OCI-LY7 (cell line): Measurements from ENCODE around the gene SEPTIN6. TPM values are rescaled to one million over a fixed set of nuclear protein-coding genes. Genes with fewer than 3 reads are reported as not detected.
A peak's percentile ranks its signal among the peaks of the same experiment; 100 is the strongest.

Experiments
- BruUV-seq: library from RNA; stranded (reverse); fragments of 400-500 nt; replicated peaks from 2 replicates; lab custom pipeline; 2021; lab: Mats Ljungman, UMichigan
- CTCF ChIA-PET: fragments of 300-600 bp; sonication (Branson Sonifier 250); formaldehyde crosslinking; loops from one replicate; lab custom pipeline; 2022; ENCODE audit warnings: antibody characterized with exemption; ENCODE audit not compliant: unreplicated experiment; lab: Charles Lee
- POLR2A ChIA-PET: fragments of 300-600 bp; sonication (Branson Sonifier 250); formaldehyde crosslinking; loops from one replicate; lab custom pipeline; 2022; ENCODE audit warnings: antibody characterized with exemption; lab: Charles Lee
- DNase-seq: peaks from one replicate; pipeline ENCODE4 v3.0.0-alpha.2; 2015; ENCODE audit warnings: low spot score
- H2AFZ ChIP-seq: fragments of 200-600 bp; sonication (generic), shearing (Covaris generic); 2 replicates; pipeline ENCODE4 v1.6.1; 2014; ENCODE audit warnings: mild to moderate bottlenecking, antibody characterized with exemption, low read length, moderate library complexity
- H3K27ac ChIP-seq: fragments of 200-600 bp; sonication (generic); 2 replicates; pipeline ENCODE4 v1.5.1; 2014; ENCODE audit warnings: mixed run types, low read depth, mild to moderate bottlenecking, moderate library complexity, low read length, inconsistent platforms; ENCODE audit not compliant: poor library complexity, severe bottlenecking
- H3K36me3 ChIP-seq: fragments of 200-600 bp; sonication (generic); 2 replicates; pipeline ENCODE4 v1.6.1; 2014; ENCODE audit warnings: mild to moderate bottlenecking, antibody characterized with exemption, low read length, moderate library complexity, mixed read lengths; ENCODE audit not compliant: insufficient read depth
- H3K4me1 ChIP-seq: fragments of 200-600 bp; sonication (generic); 2 replicates; pipeline ENCODE4 v1.5.1; 2014; ENCODE audit warnings: mild to moderate bottlenecking, low read length; ENCODE audit not compliant: insufficient read depth, poor library complexity, severe bottlenecking
- H3K4me2 ChIP-seq: fragments of 200-600 bp; sonication (generic); 2 replicates; pipeline ENCODE4 v1.6.1; 2014; ENCODE audit warnings: mild to moderate bottlenecking, low read length
- H3K4me3 ChIP-seq: fragments of 200-600 bp; sonication (generic); 2 replicates; pipeline ENCODE4 v1.5.1; 2014; ENCODE audit warnings: mild to moderate bottlenecking, low read depth, low read length; ENCODE audit not compliant: poor library complexity, severe bottlenecking
- H3K79me2 ChIP-seq: fragments of 200-600 bp; sonication (generic); 2 replicates; pipeline ENCODE4 v1.6.1; 2016; ENCODE audit warnings: low read depth, mild to moderate bottlenecking, low read length, moderate library complexity, mixed read lengths; ENCODE audit not compliant: insufficient read depth
- H3K9me2 ChIP-seq: fragments of 200-600 bp; sonication (generic); 2 replicates; pipeline ENCODE4 v1.6.1; 2016; ENCODE audit warnings: mild to moderate bottlenecking, low read length, mixed read lengths; ENCODE audit not compliant: insufficient read depth
- H3K9me3 ChIP-seq: fragments of 200-600 bp; sonication (generic); 2 replicates; pipeline ENCODE4 v1.6.1; 2014; ENCODE audit warnings: mild to moderate bottlenecking, mixed run types, low read length, mixed read lengths
- H4K20me1 ChIP-seq: fragments of 200-600 bp; sonication (generic); 2 replicates; pipeline ENCODE4 v1.6.1; 2014; ENCODE audit warnings: mild to moderate bottlenecking, antibody characterized with exemption, low read length, moderate library complexity, mixed read lengths; ENCODE audit not compliant: insufficient read depth
- CTCF ChIP-seq: fragments of 200-600 bp; sonication (generic); conservative IDR thresholded peaks from 2 replicates; pipeline ENCODE4 v1.5.1; 2014; ENCODE audit warnings: mild to moderate bottlenecking, antibody characterized with exemption, low read length, moderate library complexity, mixed read lengths
- EZH2phosphoT487 ChIP-seq: fragments of 200-600 bp; sonication (generic); IDR thresholded peaks from 2 replicates; pipeline ENCODE4 v1.6.1; 2018; ENCODE audit warnings: low read depth, borderline replicate concordance, mild to moderate bottlenecking, mixed run types, antibody characterized with exemption, low read length, moderate library complexity, mixed read lengths
- intact Hi-C: fragments of 100-400 bp; cut with micrococcal nuclease; formaldehyde crosslinking; loops from one replicate; pipeline ENCODE4 v1.10.0; 2022; ENCODE audit not compliant: unreplicated experiment
- total RNA-seq, 2 experiments: library from RNA; depleted of rRNA in 1 of 2; stranded (reverse); fragments of >200 nt in 1 of 2; shearing (Covaris generic) in 1 of 2; gene quantifications; 2 replicates each; pipeline ENCODE4 v1.2.3, GENCODE V29; 2014 to 2022

SEPTIN6 gene
- total RNA-seq, 2 experiments from 2014 or later = 145 to 216 TPM

DNA sequence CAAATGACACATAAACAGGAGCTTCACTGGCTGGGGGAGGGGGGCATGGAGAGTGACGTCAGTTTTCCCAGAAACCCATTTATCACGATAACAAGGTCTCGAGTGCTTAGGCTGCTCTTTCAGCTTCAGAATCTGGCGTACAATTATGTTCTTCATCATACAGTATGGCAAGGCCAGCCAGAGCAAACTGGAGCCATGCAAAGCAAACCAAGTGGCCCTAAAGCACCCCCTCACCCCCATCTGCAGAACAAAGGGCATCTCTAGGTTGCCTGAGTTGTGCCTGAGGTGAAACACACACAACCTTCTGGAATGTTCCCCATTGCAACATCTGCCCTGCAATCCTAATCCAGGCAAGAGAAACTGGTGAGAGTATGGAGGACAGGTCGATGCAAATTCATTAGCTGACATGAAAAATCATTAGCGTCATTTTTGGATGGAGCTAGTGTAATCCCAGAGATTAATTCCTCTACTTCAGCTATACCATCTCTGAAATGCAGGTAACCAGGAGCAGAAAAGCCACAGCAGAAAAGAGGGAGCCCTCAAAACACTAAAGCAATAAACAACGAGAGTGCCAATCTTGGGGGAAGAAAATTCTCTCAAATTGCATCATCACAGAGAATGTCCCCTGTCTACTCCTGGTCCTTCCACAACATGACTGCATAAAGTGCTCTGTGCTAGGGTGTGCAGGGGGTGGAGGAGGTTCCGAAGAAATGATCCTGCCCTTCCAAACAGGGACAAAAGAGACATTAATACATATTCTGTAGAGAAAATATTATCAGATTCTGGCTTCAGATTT lies 1.8 kb downstream of the SEPTIN6 start:
- TF ChIP-seq CTCF (no peak), EZH2phosphoT487 (no peak)
- H3K4me3 ChIP-seq = peak overlapping the region; percentile 94
- intact Hi-C loops = loop anchor here (5.0 kb wide), 1 partner anchor 84 kb away; the partner anchor contains the start of gene NKRF
- POLR2A ChIA-PET = interaction anchor here (0.6 to 2.9 kb wide), 10 partner anchors 9 to 101 kb away, joined by 3 to 14 read pairs (median 4); partner anchors contain the start of gene RPL39
- BruUV-seq = TSS peak; percentile 48
- CTCF ChIA-PET = interaction anchor here (1.0 kb wide), 1 partner anchor 8 kb away, joined by 3 read pairs; no protein-coding TSS in a partner anchor
- no peak overlapping the region for H2AFZ ChIP-seq
- no peak for DNase-seq
- H4K20me1 ChIP-seq = peaks cover 9% of the 10 kb centered on the region; the same call in 1 of the 2 replicates
- H3K9me2 ChIP-seq = no peaks in the 10 kb centered on the region
- H3K4me1 ChIP-seq = peaks cover 66% of the 10 kb centered on the region
- H3K27ac ChIP-seq = peak overlapping the region; percentile 73
- peak overlapping the region; percentile 96 for H3K4me2 ChIP-seq
- no peaks in the 10 kb centered on the region for H3K9me3 ChIP-seq
- peaks cover 32% of the 10 kb centered on the region for H3K36me3 ChIP-seq
- peaks cover 72% of the 10 kb centered on the region for H3K79me2 ChIP-seq

GRCh38 chrX:119688911-119689321 lies 4.1 kb downstream of the SEPTIN6 start:
- ChIA-PET CTCF (interaction anchor here (0.7 kb wide), 1 partner anchor 17 kb away, joined by 6 read pairs; no protein-coding TSS in a partner anchor), POLR2A (interaction anchor here (0.7 to 1.1 kb wide), 2 partner anchors 11 to 61 kb away, joined by 4 to 6 read pairs; no protein-coding TSS in a partner anchor)
- BruUV-seq = no TSS peak
- Histone ChIP-seq H3K9me3 (no peaks in the 10 kb centered on the region), H3K27ac (peak overlapping the region; percentile 100), H4K20me1 (peaks cover 9% of the 10 kb centered on the region; the same call in 1 of the 2 replicates), H3K4me1 (peaks cover 70% of the 10 kb centered on the region), H3K4me3 (peak overlapping the region; percentile 45), H2AFZ (no peak overlapping the region), H3K4me2 (peak overlapping the region; percentile 96), H3K36me3 (peaks cover 43% of the 10 kb centered on the region), H3K9me2 (no peaks in the 10 kb centered on the region), H3K79me2 (peaks cover 88% of the 10 kb centered on the region)
- DNase-seq = no peak
- TF ChIP-seq EZH2phosphoT487 (no peak), CTCF (no peak)
- intact Hi-C loops = no loop called here
